UCSD-AML1 (cell line): Measurements from ENCODE around the gene MIER2.
A peak's percentile ranks its signal among the peaks of the same experiment; 100 is the strongest.

ENCODE experiments used
- DNase-seq: peaks from one replicate; lab custom pipeline; 2025; ENCODE audit not compliant: unreplicated experiment; lab: John Stamatoyannopoulos, UW

Gene MIER2

DNA sequence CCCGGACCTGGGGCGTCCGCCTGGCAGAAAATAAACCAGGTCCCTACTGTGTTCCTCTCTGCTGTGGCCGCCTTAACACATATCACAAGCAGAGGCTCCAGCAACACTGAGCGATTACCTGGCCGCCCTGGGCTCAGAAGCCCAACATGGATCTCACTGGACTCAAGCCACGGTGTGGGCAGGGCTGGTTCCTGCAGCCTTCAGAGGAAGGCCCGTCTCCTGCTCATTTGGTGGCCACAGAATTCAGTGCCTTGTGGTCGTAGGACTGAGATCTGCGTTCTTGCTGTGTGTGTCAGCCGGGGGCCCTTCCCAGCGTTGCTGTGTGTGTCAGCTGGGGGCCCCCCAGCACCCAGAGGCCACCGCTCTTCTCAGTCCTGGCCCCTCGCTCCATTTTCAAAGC, 34.1 kb upstream of the MIER2 start:
- DNase-seq = no peak

DNA sequence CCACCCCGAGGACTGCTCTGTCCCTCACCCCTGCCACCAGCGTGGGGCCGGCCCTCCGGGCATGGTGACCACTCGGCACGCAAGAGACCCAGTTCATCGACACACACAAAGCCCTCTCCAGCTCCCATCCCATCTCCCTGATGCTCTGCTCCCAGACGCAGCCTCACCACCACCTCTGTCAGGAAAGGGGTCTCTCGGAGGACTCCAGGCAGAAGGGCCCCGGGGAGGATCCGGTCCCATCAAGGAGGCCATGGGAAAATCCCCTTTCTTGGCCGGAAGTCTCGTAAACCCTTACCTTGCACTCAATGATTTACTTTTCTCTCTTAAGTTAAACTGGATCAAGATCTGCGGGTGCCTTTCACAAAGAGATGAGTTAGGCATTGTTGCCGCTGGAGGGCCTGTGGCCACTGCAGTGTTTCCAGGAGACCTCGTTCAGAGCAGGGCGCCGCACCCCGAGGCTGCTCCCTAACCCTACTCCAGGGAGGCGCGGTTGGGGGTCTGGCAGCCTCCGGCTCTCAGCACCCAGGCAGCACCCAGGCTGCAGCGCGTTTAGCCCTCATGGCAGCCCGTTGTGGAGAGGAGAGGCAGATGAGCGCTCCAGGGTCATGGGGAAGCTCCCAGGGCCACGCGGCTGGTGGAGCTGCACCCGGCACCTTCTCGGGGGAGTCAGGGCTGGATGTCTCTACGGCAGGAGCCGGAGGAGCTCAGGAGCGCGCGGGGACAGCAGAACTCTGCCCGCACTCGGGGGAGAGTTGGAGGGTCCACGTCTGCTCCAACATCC, 33.4 kb upstream of the MIER2 start:
- no peak for DNase-seq

DNA sequence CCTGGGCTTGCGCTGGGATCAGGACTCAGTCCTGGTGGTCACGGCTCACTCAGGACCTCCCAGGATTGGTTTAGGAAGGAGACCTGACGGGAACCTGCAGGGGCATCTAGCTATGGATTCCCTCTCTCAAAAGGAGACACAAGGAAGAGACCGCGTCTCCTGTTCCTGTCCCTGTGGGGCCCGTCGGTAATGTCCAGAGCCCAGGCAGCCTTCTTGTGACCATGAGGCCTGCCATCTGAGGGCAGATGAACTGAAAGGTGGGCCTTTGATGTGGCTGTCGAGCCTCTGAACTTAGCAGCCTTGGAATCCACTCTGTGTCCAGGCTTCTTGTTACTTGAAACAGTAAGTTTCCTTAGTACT, 31.5 kb upstream of the MIER2 start:
- no peak for DNase-seq

DNA sequence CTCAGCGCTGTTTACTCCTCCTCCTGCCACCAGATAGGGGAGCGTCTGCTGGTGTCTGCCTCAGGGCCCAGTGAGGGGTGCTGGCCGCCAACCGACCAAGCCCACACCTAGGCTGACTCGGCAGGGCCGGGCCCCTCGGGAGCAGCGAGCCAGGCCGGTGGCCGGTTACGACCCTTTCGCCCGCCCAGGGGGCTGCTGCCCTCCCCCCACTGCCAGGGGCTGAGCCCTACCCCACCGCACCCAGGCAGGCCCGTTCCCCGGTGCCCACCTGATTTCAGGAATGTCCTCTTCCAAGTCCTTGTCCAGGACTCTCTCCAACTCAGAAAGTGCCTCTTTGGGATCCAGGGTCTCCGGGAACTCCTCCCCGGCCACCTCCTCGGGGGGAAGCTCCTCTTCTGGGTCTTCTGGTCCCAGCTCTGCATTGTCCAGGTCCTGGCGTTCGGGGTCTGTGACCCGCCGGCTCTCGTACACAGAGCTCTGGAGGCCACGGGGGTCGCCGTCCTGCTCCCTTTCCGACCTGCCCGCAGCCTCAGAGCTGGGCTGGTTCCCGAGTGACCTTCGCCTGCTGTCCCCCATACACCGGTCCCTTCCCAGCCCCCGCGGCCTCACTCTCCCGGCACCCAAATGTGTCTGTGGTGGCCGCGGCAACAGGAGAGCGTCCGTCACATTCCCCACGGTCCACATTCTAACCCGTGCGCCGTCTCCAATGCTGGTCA, 31.0 kb upstream of the MIER2 start:
- no peak for DNase-seq

DNA sequence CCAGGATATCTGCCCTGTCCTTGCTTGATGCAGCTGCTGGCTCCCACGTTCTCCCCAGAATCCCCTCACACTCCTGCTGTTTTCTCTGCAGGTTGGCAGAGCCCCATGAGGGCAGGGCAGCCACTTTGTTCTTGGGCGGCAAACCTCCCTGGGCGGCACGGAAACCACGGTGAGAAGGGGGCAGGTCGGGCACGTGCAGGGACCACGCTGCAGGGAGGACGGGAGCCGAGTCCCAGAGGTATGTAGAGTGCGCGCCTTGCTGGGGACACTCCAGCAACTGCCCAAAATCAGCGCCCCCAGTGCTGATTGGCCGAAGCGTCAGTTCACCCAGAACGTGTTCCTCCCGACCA, 30.3 kb upstream of the MIER2 start:
- no peak for DNase-seq

DNA sequence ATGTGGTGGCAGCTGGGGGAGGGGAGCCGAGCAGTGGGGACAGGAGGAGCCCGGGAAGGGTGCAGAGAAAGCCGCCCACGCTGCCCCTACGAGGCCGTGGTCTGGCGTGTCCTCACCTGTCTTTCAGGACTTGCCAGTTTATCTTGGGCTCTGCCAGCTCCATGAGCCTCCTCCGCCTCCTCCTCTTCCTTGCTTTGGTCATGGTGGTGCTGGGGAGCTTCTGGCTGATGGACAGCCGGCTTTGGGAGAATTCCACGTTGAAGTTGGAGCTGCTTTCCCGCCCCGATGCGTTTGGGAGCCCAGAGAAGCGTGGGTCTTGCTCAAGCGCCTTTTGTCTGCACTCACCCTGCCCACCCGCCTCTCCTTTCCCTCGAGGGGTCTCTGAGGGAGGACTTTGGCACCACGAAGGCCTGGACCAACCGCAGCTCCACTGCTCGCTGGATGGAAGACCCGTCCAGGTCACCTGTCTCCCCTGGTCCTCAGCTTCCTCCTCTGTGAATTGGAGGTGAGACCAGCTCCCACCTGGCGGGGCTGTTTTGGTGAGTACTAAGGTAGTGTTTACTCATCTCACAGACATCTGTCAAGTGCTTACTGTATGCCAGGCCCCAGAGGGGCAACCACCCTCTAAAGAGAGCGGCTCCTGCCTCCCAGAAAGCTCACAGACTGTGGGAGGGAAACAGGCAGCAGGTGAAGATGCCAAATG, 29.7 kb upstream of the MIER2 start:
- DNase-seq = no peak

DNA sequence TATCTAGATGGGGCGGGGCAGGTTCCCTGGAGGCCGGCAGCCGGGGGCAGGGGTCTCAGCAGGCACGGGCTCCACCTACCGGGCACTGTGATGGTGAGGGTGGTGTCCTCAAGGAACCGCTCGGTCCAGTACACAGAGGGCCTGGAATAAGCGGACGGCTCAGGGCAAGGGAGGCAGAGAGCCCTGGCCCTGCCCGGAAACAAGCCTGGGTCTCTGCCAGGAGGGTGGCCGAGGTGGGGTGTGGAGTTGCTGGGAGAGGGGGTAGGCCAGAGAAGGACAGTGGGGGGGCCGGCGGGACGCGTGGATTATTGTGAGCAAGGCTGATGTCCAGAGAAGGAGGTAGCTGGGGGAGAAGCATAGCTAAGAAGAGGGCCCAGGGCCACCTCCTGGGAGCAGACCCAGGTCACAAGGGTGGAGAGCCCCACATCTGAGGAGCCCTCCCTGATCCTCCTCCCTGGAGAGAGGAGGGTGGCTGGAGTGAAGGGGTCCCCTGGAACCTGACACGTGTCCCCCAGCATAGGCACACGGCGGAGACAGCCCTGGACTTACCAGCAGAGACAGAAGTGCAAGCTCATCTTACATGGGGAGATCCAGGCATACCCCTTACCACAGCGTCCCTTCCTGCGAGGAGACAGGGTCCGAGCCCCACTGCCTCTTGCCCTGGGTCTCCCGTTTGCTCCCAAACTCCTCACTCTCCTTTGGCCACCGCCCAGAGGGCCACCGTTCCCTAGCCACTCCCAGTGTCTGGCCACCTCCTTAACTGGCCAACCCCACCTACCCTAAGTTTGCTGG, 29.0 kb upstream of the MIER2 start:
- DNase-seq = no peak

DNA sequence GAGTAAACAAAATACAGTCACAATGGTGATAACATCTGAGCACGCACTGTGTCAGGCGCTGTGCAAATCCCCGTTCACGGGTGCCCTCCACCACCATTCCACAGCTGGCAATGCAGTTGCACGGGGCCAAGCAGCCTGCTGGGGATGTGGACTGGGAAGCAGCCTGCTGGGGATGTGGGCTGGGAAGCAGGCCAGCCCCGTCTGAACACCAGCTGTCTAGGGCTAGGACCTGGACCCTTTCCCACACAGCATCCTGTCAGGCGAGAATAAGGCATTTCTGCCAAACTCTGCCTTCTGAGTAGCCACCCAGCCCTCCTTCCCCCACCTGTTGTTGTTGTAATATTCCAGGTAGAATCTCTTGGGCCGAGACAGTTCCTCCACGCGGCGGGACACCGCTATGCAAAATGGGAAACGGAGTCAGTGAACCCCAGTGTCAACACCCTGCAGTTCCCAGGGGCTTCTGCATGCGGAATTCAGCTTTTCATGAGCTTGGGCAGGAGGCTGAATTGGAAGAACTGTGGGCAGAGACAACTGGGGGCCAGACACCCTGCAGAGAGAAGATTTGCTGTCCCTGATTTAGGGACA, 27.8 kb upstream of the MIER2 start:
- DNase-seq = no peak

DNA sequence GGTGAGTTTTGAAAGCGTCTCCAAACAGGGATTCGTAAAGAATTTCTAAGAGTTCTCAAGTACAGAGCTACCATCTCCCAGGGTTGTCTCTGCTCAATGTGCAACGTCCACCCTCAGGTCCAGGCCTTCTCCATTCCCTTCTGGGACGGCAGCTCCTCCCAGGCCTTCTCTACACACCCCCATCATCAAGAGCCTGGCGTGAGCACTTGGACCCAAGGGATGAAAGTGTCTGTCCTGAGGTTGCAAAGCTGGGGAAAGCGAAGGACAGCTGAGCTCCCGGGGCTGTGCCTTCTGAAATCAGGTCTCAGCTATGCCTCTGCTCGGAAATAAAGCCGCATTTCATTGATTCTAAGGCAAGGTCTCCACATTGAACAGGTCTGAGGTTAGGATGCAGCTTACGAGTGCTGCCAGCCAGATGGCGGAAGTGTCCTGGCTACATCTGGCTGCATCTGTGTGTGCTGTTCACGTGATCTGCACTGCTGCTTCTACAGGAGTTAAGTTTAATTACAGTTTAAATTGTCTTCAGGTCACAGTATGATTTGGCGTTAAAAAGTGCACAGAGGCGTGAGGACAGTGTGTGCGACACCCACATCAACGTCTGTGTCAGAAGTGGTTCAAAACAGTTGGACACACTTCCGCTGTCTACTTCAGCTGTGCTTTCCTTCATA, 27.0 kb upstream of the MIER2 start:
- DNase-seq = no peak

DNA sequence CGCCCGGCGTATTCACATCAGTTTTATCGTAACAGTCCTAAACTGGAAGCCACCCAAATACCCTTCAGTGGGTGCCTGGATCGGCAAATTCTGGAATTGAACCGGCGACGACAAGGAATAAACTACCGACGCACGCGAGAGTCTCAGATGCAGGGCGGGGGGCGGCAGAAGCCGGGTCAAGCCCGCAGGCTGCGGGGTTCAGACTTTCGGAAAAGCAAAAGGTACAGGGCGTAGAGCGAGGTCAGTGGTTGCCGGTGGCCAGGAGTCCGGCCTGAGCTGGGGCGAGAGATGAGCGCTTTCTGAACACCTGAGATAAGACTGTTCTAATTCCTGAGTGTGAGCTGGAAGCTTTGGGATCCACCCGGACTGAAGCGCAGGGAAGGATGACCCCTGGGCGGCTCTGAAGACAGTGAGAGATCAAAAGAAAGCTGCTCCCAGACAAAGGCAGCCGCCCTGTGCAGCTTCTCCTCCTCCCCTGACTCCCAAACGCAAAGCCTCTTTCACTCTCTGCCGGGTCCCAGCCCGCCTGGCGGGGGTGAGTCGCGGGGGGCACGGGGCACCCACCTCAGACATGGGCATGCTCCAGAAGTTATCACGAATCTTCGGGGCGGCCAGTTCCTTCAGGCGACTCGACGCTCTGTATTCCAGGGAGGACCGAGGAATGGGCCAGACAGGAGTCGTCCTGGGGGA, 26.2 kb upstream of the MIER2 start:
- no peak for DNase-seq

DNA sequence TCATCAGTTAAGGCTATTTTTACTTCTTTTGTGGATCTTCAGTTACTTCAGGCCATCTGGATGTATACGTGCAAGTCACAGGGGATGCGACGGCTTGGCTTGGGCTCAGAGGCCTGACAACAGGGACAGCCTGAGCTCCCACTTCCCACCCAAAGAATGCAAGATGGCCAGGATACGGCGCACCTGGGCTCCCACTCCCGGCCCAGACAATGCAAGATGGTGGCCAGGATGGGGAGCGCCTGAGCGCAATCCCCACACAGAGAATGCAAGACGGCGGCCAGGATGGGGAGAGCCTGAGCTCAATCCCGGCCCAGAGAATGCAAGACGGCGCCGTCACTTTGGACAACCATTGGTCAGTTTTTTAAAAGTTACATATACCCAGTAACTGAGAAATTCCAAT, 25.3 kb upstream of the MIER2 start:
- no peak for DNase-seq

DNA sequence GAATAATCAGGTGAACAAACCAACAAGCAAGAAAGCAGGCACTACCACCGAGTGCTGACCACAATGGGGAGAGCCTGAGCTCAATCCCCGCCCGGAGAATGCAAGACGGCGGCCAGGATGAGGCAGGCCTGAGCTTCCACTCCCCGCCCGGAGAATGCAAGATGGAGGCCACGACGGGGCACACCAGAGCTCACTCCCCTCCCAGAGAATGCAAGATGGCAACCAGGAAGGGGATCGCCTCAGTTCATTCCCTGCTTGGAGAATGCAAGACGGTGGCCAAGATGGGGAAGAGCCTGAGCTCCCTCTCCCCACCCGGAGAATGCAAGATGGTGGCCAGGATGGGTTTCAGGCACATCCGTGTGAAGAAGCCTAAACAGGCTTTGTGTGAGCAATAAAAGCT, 24.7 kb upstream of the MIER2 start:
- no peak for DNase-seq

DNA sequence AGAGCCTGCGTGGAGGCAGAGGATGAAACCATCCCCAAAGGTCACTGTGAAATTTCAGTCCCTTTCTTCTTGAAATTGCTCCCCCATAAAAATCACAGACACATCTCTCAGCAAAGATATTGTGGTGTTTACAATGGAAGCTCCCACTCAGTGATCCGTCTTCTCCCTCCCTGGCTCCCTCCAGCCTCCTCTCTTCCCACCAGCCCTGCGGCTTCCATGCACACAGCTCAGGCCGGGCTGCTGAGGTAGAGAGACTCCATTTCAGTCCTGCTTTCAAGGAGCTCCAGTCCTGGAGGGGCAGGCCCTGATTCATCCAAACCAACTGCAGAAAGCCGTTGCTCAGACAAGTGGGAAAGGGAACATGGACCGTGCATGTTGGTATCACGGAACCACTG, 24.0 kb upstream of the MIER2 start:
- no peak for DNase-seq

DNA sequence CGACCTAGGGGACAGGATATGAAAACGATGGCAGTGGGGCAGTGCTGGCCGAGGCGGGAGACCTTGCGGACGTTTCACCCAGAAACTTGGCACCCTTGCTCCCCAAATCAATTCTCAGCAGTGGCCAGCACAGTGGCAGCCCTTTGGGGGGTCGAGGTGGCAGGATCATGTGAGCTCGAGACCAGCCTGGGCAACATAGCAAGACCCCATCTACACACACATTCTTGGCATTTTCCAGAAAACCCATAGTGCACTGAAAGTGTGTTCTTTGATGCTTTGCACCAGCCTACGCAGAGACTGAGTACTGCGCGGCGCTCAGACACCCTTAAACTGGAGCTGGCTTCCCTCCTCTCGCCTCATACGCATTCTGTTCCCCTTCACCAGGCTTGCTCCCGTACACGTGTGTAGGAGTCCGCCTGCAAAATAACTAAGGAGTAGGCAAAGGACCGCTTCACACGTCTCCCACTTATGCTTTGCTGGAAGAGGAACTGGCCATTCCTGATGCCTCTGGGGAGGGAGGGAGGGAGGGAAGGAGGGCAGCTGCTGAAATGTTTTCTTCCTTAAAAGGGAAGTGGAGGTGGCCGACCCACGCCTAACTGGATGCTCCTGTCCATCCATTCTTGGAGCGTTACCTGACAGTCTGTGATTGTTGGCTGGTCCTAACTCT, 23.5 kb upstream of the MIER2 start:
- DNase-seq = no peak

DNA sequence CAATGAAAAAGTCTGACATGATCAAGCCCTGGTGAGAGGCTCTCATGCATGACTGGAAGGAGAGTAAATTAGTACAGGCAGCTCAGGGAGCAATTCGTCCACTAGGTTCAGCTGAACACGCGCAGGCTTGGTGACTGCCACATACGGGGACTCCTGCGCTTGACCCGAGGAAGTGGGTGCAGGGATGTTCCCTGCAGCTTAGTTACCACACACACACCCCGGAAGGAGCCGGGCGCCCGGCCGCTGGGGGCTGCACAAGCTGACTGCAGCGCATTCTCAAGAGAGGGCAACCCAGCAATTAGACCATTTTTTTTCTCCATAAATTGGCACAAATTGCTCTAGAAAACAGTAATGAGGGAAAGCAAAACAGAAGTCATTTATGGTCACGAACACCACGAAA, 23.0 kb upstream of the MIER2 start:
- peak; percentile 49 for DNase-seq

DNA sequence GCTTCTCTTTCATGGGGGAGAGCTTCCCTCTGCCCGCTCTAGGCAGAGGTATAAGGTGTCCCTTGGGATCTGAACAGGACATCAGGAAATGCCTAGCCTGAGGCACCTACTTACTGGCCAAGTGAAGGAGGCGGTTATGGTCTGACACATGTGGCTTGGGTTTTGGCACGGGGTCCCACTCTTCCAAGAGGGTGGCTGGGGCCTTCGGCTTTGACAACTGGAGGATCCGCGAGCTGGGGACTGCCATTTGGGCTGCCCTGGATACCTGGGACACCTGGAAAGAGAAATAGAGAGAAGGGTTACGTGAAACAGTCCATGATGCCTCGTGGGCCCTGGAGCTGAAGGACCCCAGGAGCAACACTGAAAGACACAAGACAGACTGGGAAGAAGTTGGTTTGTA, 22.4 kb upstream of the MIER2 start:
- DNase-seq = no peak

DNA sequence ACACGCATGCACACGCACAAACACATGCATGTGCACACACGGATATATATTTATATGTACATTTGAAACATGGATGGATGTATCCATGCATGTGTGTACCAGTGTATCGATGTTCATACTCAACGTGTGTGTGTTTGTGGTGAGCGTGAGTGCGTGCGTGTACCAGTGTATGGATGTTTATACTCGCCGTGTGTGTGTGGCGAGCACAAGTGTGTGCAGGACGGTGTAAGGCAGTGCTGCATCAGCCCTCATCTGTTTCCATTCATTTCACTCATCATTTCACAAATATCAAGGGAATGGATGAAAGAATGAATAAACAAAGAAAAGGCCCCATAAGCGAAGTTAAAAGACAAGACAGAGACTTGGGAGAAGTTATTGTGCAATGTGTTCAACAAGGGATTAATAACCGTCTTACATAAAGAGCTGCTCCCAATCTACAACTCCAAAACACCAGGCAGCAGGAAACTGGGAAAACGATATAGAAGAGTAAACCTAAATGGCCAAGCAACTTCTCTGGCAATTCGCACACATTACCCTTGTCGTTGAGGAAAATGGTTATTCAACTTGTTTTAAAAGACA, 21.7 kb upstream of the MIER2 start:
- no peak for DNase-seq

DNA sequence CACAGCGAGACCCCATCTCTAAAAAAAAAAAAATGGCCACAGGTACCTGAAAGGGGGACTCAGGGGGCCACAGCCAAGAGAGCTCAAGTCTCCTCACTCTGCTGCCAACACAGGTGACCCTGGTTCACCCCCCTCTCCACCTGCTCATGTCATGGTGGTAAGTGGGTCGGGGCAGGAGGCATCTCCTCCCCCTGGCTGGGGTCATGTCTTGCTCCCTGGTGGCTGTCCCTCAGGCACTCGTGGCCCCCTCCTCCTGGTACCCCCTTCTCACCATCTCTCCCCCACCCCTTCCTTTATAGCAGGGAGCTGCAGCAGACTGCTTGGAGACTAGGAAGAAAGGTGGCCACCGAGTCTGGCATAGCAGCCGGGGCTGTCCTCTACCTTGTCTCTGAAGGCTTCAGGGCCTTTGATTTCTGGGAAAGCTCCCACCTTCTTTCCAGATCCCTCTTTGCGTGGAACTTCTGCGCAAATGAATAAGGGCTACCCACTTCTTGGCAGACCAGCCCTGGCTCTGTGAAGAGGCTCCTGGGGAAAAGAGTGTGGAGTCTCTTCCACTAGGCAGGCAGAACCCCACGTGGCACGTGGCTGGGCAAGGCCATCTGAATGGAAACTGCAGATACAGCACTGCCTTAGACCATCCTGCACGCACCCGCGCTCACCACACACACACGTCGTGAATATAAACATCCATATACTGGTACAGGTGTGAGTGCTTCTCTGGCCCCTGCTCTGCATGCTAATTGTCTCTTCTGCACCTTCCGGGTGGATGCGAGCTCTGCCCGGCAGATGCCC, 20.1 kb upstream of the MIER2 start:
- no peak for DNase-seq
